Esophagus squamous epithelium (tissue), 4 donors: Measurements from ENCODE around the gene ADAMTS9.

ENCODE experiments used
- POLR2A ChIP-seq, 4 donors: fragments of 450-650 bp; IDR thresholded peaks; one replicate each; pipeline ENCODE4 v1.6.1; 2017; ENCODE audit warnings: antibody characterized with exemption in 4 of 4, mild to moderate bottlenecking in 4 of 4, moderate library complexity in 3 of 4
- TF ChIP-seq, protein P1 (sequence below), 6 experiments: fragments of 450-650 bp in 4 of 6; fragments of 200-600 bp in 2 of 6; sonication (generic) in 2 of 6; IDR thresholded peaks; one replicate each; pipeline ENCODE4 v1.5.1; 2016 to 2019; ENCODE audit warnings: antibody characterized with exemption in 6 of 6, mild to moderate bottlenecking in 4 of 6, moderate library complexity in 4 of 6

DNA sequence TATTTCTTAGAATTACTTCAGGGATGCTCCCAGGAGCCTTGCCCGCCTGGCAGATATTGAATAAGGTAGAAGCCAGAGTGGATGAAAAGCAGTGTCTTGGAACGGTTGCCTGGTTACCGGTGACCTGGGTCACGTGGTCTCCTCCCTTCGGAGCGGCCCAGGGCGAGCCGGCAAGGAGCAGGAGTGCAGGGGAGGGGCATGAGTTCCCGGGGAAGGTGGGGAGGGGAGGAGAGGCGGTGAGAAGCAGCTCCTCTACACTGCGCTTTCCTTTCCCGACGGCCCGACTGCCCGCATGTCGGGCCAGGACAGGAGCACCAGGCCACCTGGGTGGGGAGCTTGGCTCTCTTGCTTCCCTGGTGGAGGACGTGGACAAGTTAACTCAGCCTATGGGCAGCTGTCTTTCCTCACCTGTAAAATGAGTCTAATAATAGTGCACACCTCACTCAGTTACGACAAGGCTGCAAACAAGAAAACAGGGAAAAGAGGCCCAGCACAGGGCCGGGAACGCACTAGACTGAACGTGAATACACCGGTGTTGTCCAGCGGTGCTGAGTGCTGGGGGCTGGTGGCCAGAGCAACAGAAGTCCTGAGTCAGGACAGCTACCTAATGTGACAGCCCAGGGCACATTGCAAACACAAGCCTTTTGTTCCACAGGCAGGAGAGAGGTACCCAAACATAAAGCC lies 198.3 kb downstream of the ADAMTS9 start:
- TF ChIP-seq POLR2A (IDR thresholded peaks at IDR 0.05), result no peak
- TF ChIP-seq, protein P1, sequence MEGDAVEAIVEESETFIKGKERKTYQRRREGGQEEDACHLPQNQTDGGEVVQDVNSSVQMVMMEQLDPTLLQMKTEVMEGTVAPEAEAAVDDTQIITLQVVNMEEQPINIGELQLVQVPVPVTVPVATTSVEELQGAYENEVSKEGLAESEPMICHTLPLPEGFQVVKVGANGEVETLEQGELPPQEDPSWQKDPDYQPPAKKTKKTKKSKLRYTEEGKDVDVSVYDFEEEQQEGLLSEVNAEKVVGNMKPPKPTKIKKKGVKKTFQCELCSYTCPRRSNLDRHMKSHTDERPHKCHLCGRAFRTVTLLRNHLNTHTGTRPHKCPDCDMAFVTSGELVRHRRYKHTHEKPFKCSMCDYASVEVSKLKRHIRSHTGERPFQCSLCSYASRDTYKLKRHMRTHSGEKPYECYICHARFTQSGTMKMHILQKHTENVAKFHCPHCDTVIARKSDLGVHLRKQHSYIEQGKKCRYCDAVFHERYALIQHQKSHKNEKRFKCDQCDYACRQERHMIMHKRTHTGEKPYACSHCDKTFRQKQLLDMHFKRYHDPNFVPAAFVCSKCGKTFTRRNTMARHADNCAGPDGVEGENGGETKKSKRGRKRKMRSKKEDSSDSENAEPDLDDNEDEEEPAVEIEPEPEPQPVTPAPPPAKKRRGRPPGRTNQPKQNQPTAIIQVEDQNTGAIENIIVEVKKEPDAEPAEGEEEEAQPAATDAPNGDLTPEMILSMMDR (IDR thresholded peaks at IDR 0.05), result no peak
